ENCODE measurements around the gene PCGF3. TPM values are rescaled to one million over a fixed set of nuclear protein-coding genes. Genes with fewer than 3 reads are reported as not detected.

PCGF3 gene
- total and polyA plus RNA-seq, 4 donors: 11.0 to 23.3 (median 14.3) TPM

- no peak overlapping the region for H3K27ac ChIP-seq (ENCODE audit: low read depth in 1 of 2, low read length in 2 of 2)
- H3K27me3 ChIP-seq (ENCODE audit: control insufficient read depth in 4 of 4, insufficient read depth in 4 of 4, low read length in 3 of 4): peaks cover 0 to 7% (median 0%) of the 10 kb centered on the region in 4 donors
- TF ChIP-seq RAD21 (IDR thresholded peaks at IDR 0.05) (no peak), HNF4A (conservative IDR thresholded peaks at IDR 0.05) (no peak), JUND (IDR thresholded peaks at IDR 0.05) (no peak), EGR1 (IDR thresholded peaks at IDR 0.05; ENCODE audit: low read depth in 2 of 2) (no peak), RXRA (IDR thresholded peaks at IDR 0.05) (no peak), FOXA2 (IDR thresholded peaks at IDR 0.05) (no peak), GABPA (IDR thresholded peaks at IDR 0.05 in 1 of 2, conservative IDR thresholded peaks at IDR 0.05 in 1 of 2) (no peak), HNF4G (IDR thresholded peaks at IDR 0.05) (no peak), REST (IDR thresholded peaks at IDR 0.05) (no peak)
- TF ChIP-seq, protein P1, sequence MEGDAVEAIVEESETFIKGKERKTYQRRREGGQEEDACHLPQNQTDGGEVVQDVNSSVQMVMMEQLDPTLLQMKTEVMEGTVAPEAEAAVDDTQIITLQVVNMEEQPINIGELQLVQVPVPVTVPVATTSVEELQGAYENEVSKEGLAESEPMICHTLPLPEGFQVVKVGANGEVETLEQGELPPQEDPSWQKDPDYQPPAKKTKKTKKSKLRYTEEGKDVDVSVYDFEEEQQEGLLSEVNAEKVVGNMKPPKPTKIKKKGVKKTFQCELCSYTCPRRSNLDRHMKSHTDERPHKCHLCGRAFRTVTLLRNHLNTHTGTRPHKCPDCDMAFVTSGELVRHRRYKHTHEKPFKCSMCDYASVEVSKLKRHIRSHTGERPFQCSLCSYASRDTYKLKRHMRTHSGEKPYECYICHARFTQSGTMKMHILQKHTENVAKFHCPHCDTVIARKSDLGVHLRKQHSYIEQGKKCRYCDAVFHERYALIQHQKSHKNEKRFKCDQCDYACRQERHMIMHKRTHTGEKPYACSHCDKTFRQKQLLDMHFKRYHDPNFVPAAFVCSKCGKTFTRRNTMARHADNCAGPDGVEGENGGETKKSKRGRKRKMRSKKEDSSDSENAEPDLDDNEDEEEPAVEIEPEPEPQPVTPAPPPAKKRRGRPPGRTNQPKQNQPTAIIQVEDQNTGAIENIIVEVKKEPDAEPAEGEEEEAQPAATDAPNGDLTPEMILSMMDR (IDR thresholded peaks at IDR 0.05; ENCODE audit: low read depth, low read length, missing input control): no peak
- H3K4me1 ChIP-seq (ENCODE audit: control insufficient read depth in 4 of 4, insufficient read depth in 4 of 4, low read length in 3 of 4): peaks cover 9 to 18% (median 14%) of the 10 kb centered on the region in 4 donors
- H3K4me3 ChIP-seq (ENCODE audit: low read depth in 1 of 3, low read length in 3 of 3): no peak overlapping the region
- DNase-seq (ENCODE audit: low spot score): no peak
- 28% methylated on average over 20 of the region's 20 CpGs for WGBS
- H3K9ac ChIP-seq (ENCODE audit: low read depth in 1 of 2, low read length in 2 of 2): no peak overlapping the region
- no peaks in the 10 kb centered on the region for H3K9me3 ChIP-seq (ENCODE audit: control insufficient read depth in 4 of 4, low read length in 3 of 4)
- no peaks in the 10 kb centered on the region for H3K36me3 ChIP-seq (ENCODE audit: control insufficient read depth in 4 of 4, insufficient read depth in 3 of 4, low read depth in 1 of 4, low read length in 3 of 4)
These were observed 90.1 kb downstream of the PCGF3 start for GRCh38 chr4:795726-796119.

DNA sequence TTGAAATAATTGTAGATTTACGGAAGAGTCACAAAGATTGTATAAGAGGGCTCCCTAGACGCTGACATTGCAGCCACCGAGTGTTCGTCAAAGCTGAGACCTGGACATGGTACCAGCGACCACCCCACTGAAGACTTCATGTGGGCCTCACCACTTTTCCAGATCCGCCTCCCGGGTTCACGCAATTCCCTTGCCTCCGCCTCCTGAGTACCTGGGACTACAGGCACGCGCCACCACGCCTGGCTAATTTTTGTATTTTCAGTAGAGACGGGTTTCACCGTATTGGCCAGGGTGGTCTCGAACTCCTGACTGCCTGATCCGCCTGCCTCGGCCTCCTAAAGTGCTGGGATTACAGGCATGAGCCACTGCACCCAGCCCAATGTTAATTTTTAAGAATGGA lies 90.6 kb downstream of the PCGF3 start:
- 96% methylated on average over 17 of the region's 17 CpGs for WGBS
- H3K9ac ChIP-seq (ENCODE audit: low read depth in 1 of 2, low read length in 2 of 2): no peak overlapping the region
- H3K36me3 ChIP-seq (ENCODE audit: control insufficient read depth in 4 of 4, insufficient read depth in 3 of 4, low read depth in 1 of 4, low read length in 3 of 4): no peaks in the 10 kb centered on the region
- H3K9me3 ChIP-seq (ENCODE audit: control insufficient read depth in 4 of 4, low read length in 3 of 4): no peaks in the 10 kb centered on the region
- DNase-seq (ENCODE audit: low spot score): no peak
- H3K4me1 ChIP-seq (ENCODE audit: control insufficient read depth in 4 of 4, insufficient read depth in 4 of 4, low read length in 3 of 4): peaks cover 9 to 18% (median 14%) of the 10 kb centered on the region in 4 donors
- peaks cover 0 to 7% (median 0%) of the 10 kb centered on the region in 4 donors for H3K27me3 ChIP-seq (ENCODE audit: control insufficient read depth in 4 of 4, insufficient read depth in 4 of 4, low read length in 3 of 4)
- no peak overlapping the region for H3K4me3 ChIP-seq (ENCODE audit: low read depth in 1 of 3, low read length in 3 of 3)
- TF ChIP-seq NR2F2 (IDR thresholded peaks at IDR 0.05): no peak
- no peak for TF ChIP-seq RAD21 (IDR thresholded peaks at IDR 0.05)
- TF ChIP-seq YY1 (IDR thresholded peaks at IDR 0.05): no peak
- TF ChIP-seq, protein P2, sequence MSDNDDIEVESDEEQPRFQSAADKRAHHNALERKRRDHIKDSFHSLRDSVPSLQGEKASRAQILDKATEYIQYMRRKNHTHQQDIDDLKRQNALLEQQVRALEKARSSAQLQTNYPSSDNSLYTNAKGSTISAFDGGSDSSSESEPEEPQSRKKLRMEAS (IDR thresholded peaks at IDR 0.05): no peak
- TF ChIP-seq HNF4G (IDR thresholded peaks at IDR 0.05): no peak
- no peak for TF ChIP-seq FOXA1 (IDR thresholded peaks at IDR 0.05)
- TF ChIP-seq ATF3 (IDR thresholded peaks at IDR 0.05): no peak
- no peak for TF ChIP-seq JUND (IDR thresholded peaks at IDR 0.05)
- TF ChIP-seq, protein P1 (IDR thresholded peaks at IDR 0.05; ENCODE audit: low read depth, low read length, missing input control): no peak
- TF ChIP-seq GABPA (IDR thresholded peaks at IDR 0.05 in 1 of 2, conservative IDR thresholded peaks at IDR 0.05 in 1 of 2): no peak
- no peak overlapping the region for H3K27ac ChIP-seq (ENCODE audit: low read depth in 1 of 2, low read length in 2 of 2)
